ENCODE measurements around the gene HOXD8.

DNA sequence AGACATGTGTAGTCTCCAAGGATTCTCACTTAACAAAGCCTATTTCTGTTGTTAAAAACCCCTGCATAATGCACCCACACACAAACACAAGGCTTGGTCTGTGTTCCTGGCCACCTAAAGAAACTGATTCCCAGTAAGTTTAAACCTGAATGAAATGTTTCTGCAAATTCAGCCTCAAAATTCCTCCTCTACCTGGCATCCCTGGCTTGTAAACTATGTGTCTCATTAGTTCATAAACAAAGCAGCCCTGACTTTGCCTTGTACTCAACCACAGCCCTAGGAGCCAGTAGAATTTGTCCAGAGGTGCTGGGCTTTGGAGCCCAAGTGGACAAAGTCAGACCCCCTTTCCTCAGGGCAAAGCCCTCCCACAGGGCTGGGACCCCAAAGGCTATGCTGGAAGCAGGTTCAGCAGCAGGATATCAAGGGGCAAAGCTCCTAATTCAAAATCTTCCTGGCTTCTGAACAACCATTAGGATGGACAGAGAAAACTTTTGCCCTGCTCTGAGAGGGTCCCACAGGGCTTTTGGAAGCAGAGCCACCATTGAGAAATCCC lies 39.6 kb upstream of the HOXD8 start:
- TF ChIP-seq CTCF (conservative IDR thresholded peaks at IDR 0.05 in 1 of 2, IDR thresholded peaks at IDR 0.05 in 1 of 2; ENCODE audit: low read depth in 1 of 2, low read length in 2 of 2) (no peak), EZH2 (IDR thresholded peaks at IDR 0.05; ENCODE audit: low read length, missing control alignments) (no peak)
